ENCODE data around the gene FMNL2. TPM values are rescaled to one million over a fixed set of nuclear protein-coding genes. Genes with fewer than 3 reads are reported as not detected.

FMNL2 gene
- total and polyA plus RNA-seq, 2 of the 4 experiments (the other 2 are of a cell fraction), result 10.9 to 11.4 TPM

GRCh38 chr2:152519581-152519952, 184.6 kb downstream of the FMNL2 start:
- no peaks in the 10 kb centered on the region for H4K20me1 ChIP-seq (ENCODE audit: insufficient read depth, low read length)
- H4K91ac ChIP-seq (ENCODE audit: insufficient read depth, low read depth, low read length), result no peak overlapping the region
- H3K14ac ChIP-seq (replicated peaks; ENCODE audit: low read depth, low read length), result no peak overlapping the region
- POLR2A ChIA-PET (ENCODE audit: unreplicated experiment), result no interaction called here
- peaks cover 3% of the 10 kb centered on the region; the same call in 1 of the 2 replicates for H3K4me1 ChIP-seq (ENCODE audit: control insufficient read depth, insufficient read depth, low read length)
- no peaks in the 10 kb centered on the region for H3K9me1 ChIP-seq (ENCODE audit: insufficient read depth, low read length)
- TF ChIP-seq MXI1 (IDR thresholded peaks at IDR 0.05; ENCODE audit: borderline replicate concordance, low read depth, low read length) (no peak), SMC3 (IDR thresholded peaks at IDR 0.05; ENCODE audit: low read depth, low read length) (no peak), ELK1 (IDR thresholded peaks at IDR 0.05; ENCODE audit: borderline replicate concordance, low read depth, low read length) (no peak), BHLHE40 (IDR thresholded peaks at IDR 0.05; ENCODE audit: low read depth, low read length) (no peak), CHD1 (IDR thresholded peaks at IDR 0.05; ENCODE audit: low read depth, low read length) (no peak), RFX5 (IDR thresholded peaks at IDR 0.05; ENCODE audit: low read depth, low read length) (no peak), FOS (IDR thresholded peaks at IDR 0.05; ENCODE audit: low read depth, low read length) (no peak), CTCF (conservative IDR thresholded peaks at IDR 0.05; ENCODE audit: low read depth, low read length) (no peak), MAZ (IDR thresholded peaks at IDR 0.05; ENCODE audit: borderline replicate concordance, low read depth, low read length) (no peak), MAFK (IDR thresholded peaks at IDR 0.05; ENCODE audit: low read depth, low read length) (no peak), RCOR1 (IDR thresholded peaks at IDR 0.05; ENCODE audit: insufficient replicate concordance, low read length) (no peak), USF2 (IDR thresholded peaks at IDR 0.05; ENCODE audit: low read depth, low read length) (no peak), CEBPB (IDR thresholded peaks at IDR 0.05; ENCODE audit: low read depth, low read length) (no peak)
- H2BK15ac ChIP-seq (ENCODE audit: low read depth, low read length), result no peak overlapping the region
- H3K9ac ChIP-seq (ENCODE audit: low read depth, low read length), result no peak overlapping the region
- H3K4ac ChIP-seq (ENCODE audit: low read depth, low read length), result no peak overlapping the region
- no peak overlapping the region for H3K4me2 ChIP-seq (ENCODE audit: low read depth, low read length)
- DNase-seq (no peak), ATAC-seq (ENCODE audit: low read depth) (no peak)
- no peak overlapping the region for H2AFZ ChIP-seq (replicated peaks; ENCODE audit: low read length, poor library complexity)
- peaks cover 0 to 5% of the 10 kb centered on the region in 2 experiments; a peak in 3 of 4 replicates for H3K79me1 ChIP-seq (ENCODE audit: low read depth in 1 of 2, low read length in 2 of 2)
- intact Hi-C loops (cut with micrococcal nuclease), result no loop called here
- no peak overlapping the region for H3K4me3 ChIP-seq (ENCODE audit: insufficient read depth, low read depth, low read length)
- no peaks in the 10 kb centered on the region for H3K27me3 ChIP-seq (ENCODE audit: control insufficient read depth, insufficient read depth, low read length)
- H3K36me3 ChIP-seq (ENCODE audit: control insufficient read depth, insufficient read depth, low read length), result no peaks in the 10 kb centered on the region
- no peak overlapping the region for H3K23ac ChIP-seq (ENCODE audit: low read depth, low read length)
- no peak overlapping the region for H2BK20ac ChIP-seq (ENCODE audit: low read depth, low read length)
- no peak overlapping the region for H2BK5ac ChIP-seq (ENCODE audit: low read depth, low read length, poor library complexity, severe bottlenecking)
- H4K5ac ChIP-seq (ENCODE audit: low read depth, low read length), result no peak overlapping the region
- in situ Hi-C loops (cut with MboI; ENCODE audit: low sequenced_read_pairs), result no loop called here
- no peak overlapping the region for H4K8ac ChIP-seq (ENCODE audit: low read depth in 2 of 2, low read length in 2 of 2)
- no peaks in the 10 kb centered on the region for H3K9me3 ChIP-seq (ENCODE audit: control insufficient read depth, insufficient read depth, low read length)
- no peak overlapping the region for H2AK9ac ChIP-seq (replicated peaks; ENCODE audit: low read depth, low read length, poor library complexity)
- CTCF ChIA-PET, result interaction anchor here (0.6 kb wide), 1 partner anchor 81 kb away, joined by 3 read pairs; no protein-coding TSS in a partner anchor
- H2AK5ac ChIP-seq (ENCODE audit: low read depth, low read length), result no peak overlapping the region
- dilution Hi-C loops (cut with HindIII; ENCODE audit: low sequenced_read_pairs, unreplicated experiment), result no loop called here
- BruUV-seq (replicated peaks), result no TSS peak
- no peak overlapping the region for H3K27ac ChIP-seq (ENCODE audit: insufficient read depth, low read length)
- H2BK120ac ChIP-seq (ENCODE audit: low read depth, low read length), result no peak overlapping the region
- no peak overlapping the region for H3K18ac ChIP-seq (ENCODE audit: low read depth, low read length)
- H3K56ac ChIP-seq (ENCODE audit: extremely low read depth, insufficient read depth, low read length), result no peak overlapping the region
- WGBS, 2 experiments (ENCODE audit: extremely low coverage in 2 of 2, insufficient read length in 1 of 2), result no CpG with 5 or more reads among the region's 2 CpGs

All from IMR-90 (cell line).